GM21390 (cell line): Measurements from ENCODE around the gene CAT.

ENCODE experiments used
- ATAC-seq: cut with Tn5 transposase; IDR thresholded peaks from one replicate; pipeline ENCODE4 v1.9.1; 2021; ENCODE audit not compliant: unreplicated experiment

CAT gene

DNA sequence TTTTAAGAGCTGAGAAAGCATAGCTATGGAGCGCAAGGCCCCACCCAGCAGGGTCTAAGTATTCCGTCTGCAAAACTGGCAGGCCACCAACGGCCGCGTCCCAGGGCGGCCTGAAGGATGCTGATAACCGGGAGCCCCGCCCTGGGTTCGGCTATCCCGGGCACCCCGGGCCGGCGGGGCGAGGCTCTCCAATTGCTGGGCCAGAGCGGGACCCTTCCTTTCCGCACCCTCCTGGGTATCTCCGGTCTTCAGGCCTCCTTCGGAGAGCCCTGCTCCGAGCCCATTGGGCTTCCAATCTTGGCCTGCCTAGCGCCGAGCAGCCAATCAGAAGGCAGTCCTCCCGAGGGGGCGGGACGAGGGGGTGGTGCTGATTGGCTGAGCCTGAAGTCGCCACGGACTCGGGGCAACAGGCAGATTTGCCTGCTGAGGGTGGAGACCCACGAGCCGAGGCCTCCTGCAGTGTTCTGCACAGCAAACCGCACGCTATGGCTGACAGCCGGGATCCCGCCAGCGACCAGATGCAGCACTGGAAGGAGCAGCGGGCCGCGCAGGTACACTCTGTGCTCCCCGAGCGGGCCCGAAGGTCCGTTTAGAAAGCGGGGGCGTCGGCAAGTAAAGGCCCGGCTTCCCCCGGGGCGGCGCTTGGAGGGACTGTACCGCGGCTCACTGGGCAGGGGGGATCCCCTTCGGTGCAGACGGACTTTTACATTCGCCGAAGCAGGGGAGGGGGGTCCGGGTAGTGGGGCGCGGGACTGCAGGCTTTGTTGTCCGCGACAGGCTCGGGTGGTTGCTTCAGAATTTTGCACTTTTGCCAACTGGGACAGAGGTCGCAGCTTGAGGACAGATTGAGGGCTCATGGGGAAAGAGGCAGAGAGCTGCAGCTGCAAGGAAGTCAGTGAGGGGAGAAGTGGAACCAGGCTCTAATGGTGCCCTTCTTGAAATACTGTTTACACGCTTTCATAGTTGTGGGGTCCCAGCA is at the start of gene CAT:
CAT (plus strand) TSS at position 406 of the 979 bp plus-strand sequence; CDS start at position 486, 80 bp downstream.
- ATAC-seq = peak; percentile 97

DNA sequence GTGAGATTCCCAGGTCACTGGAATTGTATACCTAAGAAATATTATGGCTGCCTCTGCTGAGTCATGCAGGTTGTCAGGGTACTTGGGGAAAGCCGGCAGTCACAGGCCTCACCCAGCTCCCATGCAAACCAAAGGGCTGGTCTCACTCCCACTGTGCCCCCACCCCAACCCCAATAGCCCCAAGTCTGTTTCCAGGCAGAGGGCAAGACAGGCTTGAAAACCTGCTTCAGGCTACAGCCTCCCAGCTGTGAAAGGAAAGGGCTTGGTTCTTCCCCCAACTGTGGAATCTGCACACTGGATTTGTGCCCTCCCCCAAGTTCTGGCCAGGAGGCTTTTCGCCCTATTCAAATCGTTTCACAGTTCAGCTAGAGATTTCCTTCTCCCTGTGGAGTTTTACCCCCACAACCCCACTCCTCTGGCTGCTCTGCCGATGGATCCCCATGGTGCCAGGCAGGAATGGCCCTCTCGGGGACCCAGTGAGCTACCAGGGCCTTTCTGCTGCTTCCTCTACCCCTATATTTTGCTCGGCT is 43.9 kb upstream of the CAT start:
- no peak for ATAC-seq

DNA sequence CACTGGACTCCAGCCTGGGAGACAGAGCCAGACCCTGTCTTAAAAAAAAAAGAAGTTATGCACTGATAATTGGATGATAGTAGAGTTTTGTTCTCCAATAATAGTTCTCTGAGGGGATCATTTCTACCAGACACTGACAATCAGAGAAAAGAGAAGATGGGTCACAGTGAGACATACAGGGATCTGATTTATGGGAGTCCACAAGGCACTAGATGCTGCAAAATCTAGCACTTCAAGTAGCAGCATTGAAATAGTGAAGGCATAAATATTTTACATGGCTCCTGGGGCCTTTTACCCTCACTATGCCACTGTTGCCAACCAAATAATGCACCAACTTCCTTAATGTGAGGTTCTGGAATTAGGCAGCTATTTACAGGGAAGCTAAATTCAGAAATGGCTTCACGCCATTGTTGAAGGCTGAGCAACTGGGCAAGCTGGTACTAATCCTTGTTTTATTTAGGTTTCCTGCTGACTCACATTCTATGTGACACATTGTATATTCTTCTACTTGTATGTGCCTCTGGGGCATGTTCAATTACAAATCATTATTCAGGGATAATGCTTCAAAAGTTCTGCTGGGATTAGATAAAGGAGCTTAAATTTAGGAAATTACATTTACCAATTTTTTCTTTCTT is 42.7 kb upstream of the CAT start:
- no peak for ATAC-seq

DNA sequence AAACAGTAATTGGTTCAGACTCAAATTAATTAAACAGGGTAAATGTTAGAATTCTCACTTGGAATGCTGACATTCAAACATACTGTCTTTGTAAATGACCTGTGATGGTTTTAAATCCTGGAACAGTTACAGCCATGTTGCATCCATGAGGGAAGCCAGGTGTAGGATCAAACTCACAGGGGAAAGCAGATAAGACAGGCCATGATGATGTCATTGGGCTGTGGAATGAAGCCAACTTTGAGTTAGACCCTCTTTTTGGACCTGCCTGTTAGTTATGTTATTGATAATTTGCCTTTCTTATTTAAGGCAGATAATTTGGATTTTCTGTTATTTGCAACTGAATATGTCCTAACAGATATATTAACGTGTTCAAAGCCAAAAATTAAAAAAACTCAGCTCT is 41.6 kb upstream of the CAT start:
- no peak for ATAC-seq

DNA sequence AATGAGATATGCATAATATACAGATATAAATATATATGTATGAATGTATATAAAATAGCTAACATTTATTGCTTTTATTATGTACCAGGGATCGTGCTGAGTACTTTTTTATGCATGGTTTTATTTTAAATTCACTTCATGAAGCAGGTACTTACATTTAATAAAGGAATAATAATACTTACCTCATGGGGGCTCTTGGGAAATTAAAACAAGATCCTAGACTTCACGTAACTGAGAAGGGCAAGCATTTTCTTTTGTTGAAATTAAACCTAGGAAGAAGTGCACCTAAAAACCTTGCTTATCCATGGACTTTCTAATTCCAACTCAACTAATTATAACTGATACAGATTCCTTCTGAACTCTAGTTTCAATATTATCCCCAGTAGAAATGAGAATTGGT is 40.9 kb upstream of the CAT start:
- no peak for ATAC-seq

DNA sequence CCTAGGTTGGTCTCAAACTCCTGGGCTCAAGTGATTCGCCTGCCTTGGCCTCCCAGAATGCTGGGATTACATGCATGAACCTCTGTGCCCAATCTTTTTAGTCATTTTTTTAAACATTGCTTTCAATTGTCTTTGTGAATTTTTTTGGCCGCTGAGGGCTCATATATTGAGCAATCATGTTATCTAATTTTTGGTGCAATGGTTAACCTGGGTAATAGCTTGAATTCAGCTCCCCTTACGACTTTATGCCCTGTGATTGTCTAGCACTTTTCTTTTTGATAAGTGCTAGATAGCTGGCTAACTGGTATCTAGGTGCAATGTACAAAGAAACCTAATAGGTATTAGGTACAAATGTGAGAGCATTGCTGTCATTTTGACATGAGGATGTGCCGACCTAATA is 35.3 kb upstream of the CAT start:
- ATAC-seq = no peak

GRCh38 chr11:34404280-34404679 is 34.5 kb upstream of the CAT start:
- no peak for ATAC-seq

- no peak for ATAC-seq
These were observed 33.5 kb upstream of the CAT start for GRCh38 chr11:34405079-34405858.

- no peak for ATAC-seq
These were observed 32.3 kb upstream of the CAT start for GRCh38 chr11:34406413-34406812.

DNA sequence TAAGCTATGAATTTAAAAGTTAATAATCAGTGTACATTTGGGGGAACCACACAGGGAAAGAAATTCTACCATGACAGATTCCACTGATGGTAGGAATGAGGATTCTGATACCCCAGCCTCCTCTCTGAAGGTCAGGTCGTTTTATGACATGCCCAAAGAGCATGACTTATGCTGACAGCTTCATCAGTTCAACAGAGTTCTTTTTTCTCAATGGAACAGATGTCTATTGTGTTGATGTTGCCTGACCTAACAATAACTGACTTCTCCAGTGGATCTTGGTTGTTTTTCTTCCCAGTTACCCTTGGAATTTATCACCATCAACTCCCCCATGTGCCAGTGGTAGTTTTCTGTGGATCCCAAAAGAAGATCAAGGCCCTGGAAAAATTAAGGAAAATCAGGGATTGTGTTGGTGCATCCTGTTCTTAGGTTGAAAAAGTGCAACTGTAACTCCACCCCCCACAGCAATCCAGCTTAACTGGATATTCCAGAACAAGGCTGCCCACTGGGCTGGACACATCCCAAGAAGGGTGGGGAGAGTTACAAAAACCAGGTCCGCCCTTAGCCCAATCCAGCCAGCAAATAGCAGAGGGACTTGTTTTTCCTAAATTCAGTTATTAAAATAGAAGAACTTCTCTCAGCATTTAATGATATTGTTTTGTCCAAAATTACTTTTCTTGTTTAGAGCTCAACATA is 31.5 kb upstream of the CAT start:
- ATAC-seq = no peak

GRCh38 chr11:34408580-34409172 is 30.1 kb upstream of the CAT start:
- ATAC-seq = no peak

GRCh38 chr11:34411111-34411510 is 27.6 kb upstream of the CAT start:
- ATAC-seq = no peak

DNA sequence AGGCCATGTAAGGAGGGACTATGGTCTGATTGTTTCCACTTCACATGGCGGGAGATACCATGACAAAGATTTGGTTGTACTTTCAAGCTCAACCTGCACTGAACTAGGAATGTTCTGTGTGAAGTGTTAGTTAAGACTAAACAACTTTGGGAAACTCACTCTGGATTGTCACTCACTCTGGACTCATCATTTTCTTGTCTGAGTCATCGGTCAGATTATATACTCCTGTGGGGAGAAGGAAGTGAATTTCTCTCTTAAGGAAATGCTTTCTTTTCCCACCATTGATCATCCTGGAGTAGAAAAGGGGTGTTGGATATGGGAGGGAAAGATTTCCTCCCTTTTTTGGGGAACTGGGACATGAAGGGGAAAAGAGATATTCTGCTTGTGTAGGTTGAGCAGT is 26.9 kb upstream of the CAT start:
- ATAC-seq = no peak

DNA sequence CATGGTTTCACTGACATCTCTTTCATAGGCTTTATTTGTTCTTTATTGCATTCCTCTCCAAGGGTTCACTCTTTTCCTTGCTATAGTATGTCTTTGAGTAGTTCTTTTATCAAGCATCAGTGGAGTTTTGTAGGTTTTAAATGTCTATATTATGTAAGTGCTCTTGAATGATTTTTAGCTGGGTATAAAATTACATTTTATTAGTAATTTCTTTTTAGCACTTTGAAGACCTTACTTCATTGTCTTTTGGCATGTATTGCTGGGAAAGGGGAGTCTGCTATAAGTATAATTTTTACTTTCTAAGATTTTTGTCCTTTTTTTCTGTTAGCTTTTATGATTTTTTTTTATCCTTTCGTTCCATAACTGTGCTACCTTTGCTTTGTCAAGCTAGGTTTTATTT is 25.5 kb upstream of the CAT start:
- no peak for ATAC-seq

GRCh38 chr11:34415538-34415937 is 23.2 kb upstream of the CAT start:
- no peak for ATAC-seq

DNA sequence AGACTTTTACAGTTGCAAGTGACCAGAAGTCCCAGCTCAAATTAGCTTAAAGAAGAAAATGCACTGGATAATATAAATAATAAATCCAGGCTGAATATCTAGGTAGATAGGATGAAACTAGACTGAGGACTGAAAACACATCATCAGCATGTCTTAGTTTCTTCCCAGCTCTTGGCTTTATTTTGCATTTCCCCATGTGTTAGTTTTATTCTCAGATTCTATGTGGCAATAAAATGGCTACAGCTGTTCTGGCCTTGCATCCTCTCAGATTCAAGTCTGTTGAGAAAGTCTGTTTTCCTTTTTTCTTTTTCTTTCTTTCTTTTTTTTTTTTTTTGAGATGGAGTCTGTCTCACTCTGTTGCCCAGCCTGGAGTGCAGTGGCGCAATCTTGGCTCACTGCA is 22.6 kb upstream of the CAT start:
- ATAC-seq = no peak

GRCh38 chr11:34416766-34417165 is 22.0 kb upstream of the CAT start:
- no peak for ATAC-seq

GRCh38 chr11:34417202-34417601 is 21.5 kb upstream of the CAT start:
- no peak for ATAC-seq

DNA sequence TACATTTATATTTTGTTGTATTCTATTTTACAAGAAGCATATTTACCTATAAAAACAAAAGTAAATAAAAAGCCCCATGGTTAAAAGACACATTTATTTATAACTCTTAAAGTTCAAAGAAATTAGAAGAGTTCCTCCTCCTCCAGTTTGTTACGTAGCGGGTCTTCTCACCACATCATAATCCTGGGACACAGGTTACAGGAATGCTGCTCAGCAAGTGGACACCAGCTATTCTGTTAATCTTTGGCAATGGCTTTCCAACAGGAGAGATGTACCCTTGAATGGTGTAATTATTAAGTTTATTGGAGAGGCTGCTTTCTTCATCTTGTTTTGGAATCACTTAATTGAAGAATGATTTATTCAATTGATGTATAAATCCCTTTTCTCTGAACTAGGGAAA is 19.6 kb upstream of the CAT start:
- ATAC-seq = no peak

DNA sequence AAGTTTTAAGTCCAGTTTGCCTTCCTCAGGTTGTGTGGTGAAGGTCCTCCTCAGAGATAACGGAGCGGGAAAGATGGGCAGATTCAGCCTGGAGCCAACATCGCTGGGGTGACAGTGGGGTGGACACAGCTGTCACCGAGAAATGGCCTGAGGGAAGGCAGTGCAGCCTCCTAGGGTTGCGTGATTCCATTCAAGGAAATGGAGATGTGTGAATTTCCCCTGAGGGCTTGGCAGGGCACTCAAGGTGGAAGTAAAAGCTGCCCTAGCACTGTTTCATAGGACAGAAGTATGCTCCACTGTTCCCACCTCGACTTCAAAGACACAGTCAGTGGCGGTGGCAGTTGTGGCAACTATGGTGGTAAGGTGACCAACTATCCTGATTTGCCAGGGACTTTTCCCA is 15.4 kb upstream of the CAT start:
- ATAC-seq = no peak
